ENCODE data around the gene LHX6.

Gene LHX6

GRCh38 chr9:122254761-122255160, 26.0 kb upstream of the LHX6 start:
- DNase-seq (ENCODE audit: low spot score), result no peak
- in situ Hi-C loops (cut with MboI; ENCODE audit: low pct_unique_long_range_greater_than_20kb, low sequenced_read_pairs, unreplicated experiment), result no loop called here
- TF ChIP-seq CTCF (IDR thresholded peaks at IDR 0.05; ENCODE audit: extremely low read depth, insufficient read depth, missing control alignments), result no peak

- no peak for TF ChIP-seq CTCF (IDR thresholded peaks at IDR 0.05; ENCODE audit: extremely low read depth, insufficient read depth, missing control alignments)
- in situ Hi-C loops (cut with MboI; ENCODE audit: low pct_unique_long_range_greater_than_20kb, low sequenced_read_pairs, unreplicated experiment), result no loop called here
- DNase-seq (ENCODE audit: low spot score), result no peak
Measured at GRCh38 chr9:122252796-122253195, 24.0 kb upstream of the LHX6 start.

- DNase-seq (ENCODE audit: low spot score), result no peak
- no peak for TF ChIP-seq CTCF (IDR thresholded peaks at IDR 0.05; ENCODE audit: extremely low read depth, insufficient read depth, missing control alignments)
- in situ Hi-C loops (cut with MboI; ENCODE audit: low pct_unique_long_range_greater_than_20kb, low sequenced_read_pairs, unreplicated experiment), result no loop called here
Measured at GRCh38 chr9:122251351-122251750, 22.6 kb upstream of the LHX6 start.

GRCh38 chr9:122248448-122248865, 19.7 kb upstream of the LHX6 start:
- no peak for TF ChIP-seq CTCF (IDR thresholded peaks at IDR 0.05; ENCODE audit: extremely low read depth, insufficient read depth, missing control alignments)
- no peak for DNase-seq (ENCODE audit: low spot score)
- in situ Hi-C loops (cut with MboI; ENCODE audit: low pct_unique_long_range_greater_than_20kb, low sequenced_read_pairs, unreplicated experiment), result no loop called here

GRCh38 chr9:122246666-122247065, 17.9 kb upstream of the LHX6 start:
- TF ChIP-seq CTCF (IDR thresholded peaks at IDR 0.05; ENCODE audit: extremely low read depth, insufficient read depth, missing control alignments), result no peak
- in situ Hi-C loops (cut with MboI; ENCODE audit: low pct_unique_long_range_greater_than_20kb, low sequenced_read_pairs, unreplicated experiment), result no loop called here
- no peak for DNase-seq (ENCODE audit: low spot score)

GRCh38 chr9:122244349-122244748, 15.6 kb upstream of the LHX6 start:
- TF ChIP-seq CTCF (IDR thresholded peaks at IDR 0.05; ENCODE audit: extremely low read depth, insufficient read depth, missing control alignments), result no peak
- in situ Hi-C loops (cut with MboI; ENCODE audit: low pct_unique_long_range_greater_than_20kb, low sequenced_read_pairs, unreplicated experiment), result no loop called here
- no peak for DNase-seq (ENCODE audit: low spot score)

- no peak for DNase-seq (ENCODE audit: low spot score)
- no peak for TF ChIP-seq CTCF (IDR thresholded peaks at IDR 0.05; ENCODE audit: extremely low read depth, insufficient read depth, missing control alignments)
- in situ Hi-C loops (cut with MboI; ENCODE audit: low pct_unique_long_range_greater_than_20kb, low sequenced_read_pairs, unreplicated experiment), result no loop called here
Measured at GRCh38 chr9:122239722-122240121, 11.0 kb upstream of the LHX6 start.

Measured in GM13977 (cell line).